Mesenchymal stem cell (in vitro differentiated cells and primary cell): ENCODE data around the gene SLC16A4.

Source experiments
- DNase-seq: peaks from one replicate; pipeline ENCODE4 v3.0.0-alpha.2; 2013
- H2AFZ ChIP-seq: one replicate; pipeline ENCODE4 v1.6.1; 2013; ENCODE audit warnings: low read depth, mild to moderate bottlenecking, control low read depth, inconsistent platforms, low read length, moderate library complexity
- H2AK5ac ChIP-seq: 2 replicates; pipeline ENCODE4 v1.6.1; 2013; ENCODE audit warnings: low read length, moderate library complexity, mild to moderate bottlenecking, inconsistent platforms; ENCODE audit not compliant: severe bottlenecking
- H2BK120ac ChIP-seq: one replicate; pipeline ENCODE4 v1.6.1; 2013; ENCODE audit warnings: low read depth, mild to moderate bottlenecking, inconsistent platforms, low read length, moderate library complexity
- H2BK12ac ChIP-seq, 2 experiments: one replicate each; pipeline ENCODE4 v1.6.1; 2013; ENCODE audit warnings: inconsistent platforms in 2 of 2, low read length in 2 of 2, mild to moderate bottlenecking in 2 of 2, moderate library complexity in 2 of 2, control low read depth in 1 of 2
- H2BK15ac ChIP-seq: one replicate; pipeline ENCODE4 v1.6.1; 2013; ENCODE audit warnings: mild to moderate bottlenecking, low read depth, inconsistent platforms; ENCODE audit not compliant: poor library complexity, severe bottlenecking
- H2BK5ac ChIP-seq: 2 replicates; pipeline ENCODE4 v1.6.1; 2013; ENCODE audit warnings: low read depth, mild to moderate bottlenecking, low read length, control low read depth, inconsistent platforms; ENCODE audit not compliant: poor library complexity, severe bottlenecking
- H3K14ac ChIP-seq, 2 experiments: one replicate each; pipeline ENCODE4 v1.6.1; 2013; ENCODE audit warnings: inconsistent platforms in 2 of 2, low read length in 2 of 2, control low read depth in 1 of 2, mild to moderate bottlenecking in 1 of 2, moderate library complexity in 1 of 2
- H3K18ac ChIP-seq, 2 experiments: one replicate each; pipeline ENCODE4 v1.6.1; 2013; ENCODE audit warnings: inconsistent platforms in 2 of 2, low read length in 2 of 2, control low read depth in 1 of 2, low read depth in 1 of 2, mild to moderate bottlenecking in 1 of 2
- H3K23ac ChIP-seq, 2 experiments: one replicate each; pipeline ENCODE4 v1.6.1; 2013; ENCODE audit warnings: inconsistent platforms in 2 of 2, low read length in 2 of 2, mild to moderate bottlenecking in 2 of 2, moderate library complexity in 2 of 2, control low read depth in 1 of 2
- H3K27ac ChIP-seq: 2 replicates; pipeline ENCODE4 v1.5.1; 2013; ENCODE audit warnings: mild to moderate bottlenecking, moderate library complexity, low read length, control low read depth, inconsistent platforms; ENCODE audit not compliant: poor library complexity, severe bottlenecking
- H3K27me3 ChIP-seq, 2 experiments: 2 replicates each; pipeline versions ENCODE4 v1.6.1 to v1.7.0; 2013; ENCODE audit warnings: low read length in 2 of 2, mild to moderate bottlenecking in 2 of 2, moderate library complexity in 2 of 2, control low read depth in 1 of 2, inconsistent platforms in 1 of 2; ENCODE audit not compliant: control insufficient read depth in 1 of 2, insufficient read depth in 1 of 2
- H3K36me3 ChIP-seq, 2 experiments: 2 replicates each; pipeline versions ENCODE4 v1.6.1 to v1.7.0; 2013; ENCODE audit warnings: low read length in 2 of 2, control low read depth in 1 of 2, inconsistent platforms in 1 of 2, low read depth in 1 of 2, mild to moderate bottlenecking in 1 of 2; ENCODE audit not compliant: insufficient read depth in 2 of 2, control insufficient read depth in 1 of 2
- H3K4ac ChIP-seq, 2 experiments: one replicate each; pipeline ENCODE4 v1.6.1; 2013; ENCODE audit warnings: inconsistent platforms in 2 of 2, low read length in 2 of 2, mild to moderate bottlenecking in 2 of 2, moderate library complexity in 2 of 2, control low read depth in 1 of 2, low read depth in 1 of 2
- H3K4me1 ChIP-seq: 2 replicates; pipeline ENCODE4 v1.6.1; 2013; ENCODE audit warnings: low read depth, low read length, control low read depth; ENCODE audit not compliant: control insufficient read depth, insufficient read depth
- H3K4me2 ChIP-seq: 2 replicates; pipeline ENCODE4 v1.6.1; 2013; ENCODE audit warnings: low read length, mild to moderate bottlenecking, inconsistent platforms; ENCODE audit not compliant: poor library complexity, severe bottlenecking
- H3K4me3 ChIP-seq, 2 experiments: 2 replicates each; pipeline versions ENCODE4 v1.5.1 to v1.7.0; 2013; ENCODE audit warnings: low read length in 2 of 2, mild to moderate bottlenecking in 2 of 2, control low read depth in 1 of 2, low read depth in 1 of 2; ENCODE audit not compliant: insufficient read depth in 1 of 2
- H3K79me1 ChIP-seq: replicated peaks from 2 replicates; pipeline ENCODE4 v1.6.1; 2013; ENCODE audit warnings: mild to moderate bottlenecking, control low read depth, low read length, inconsistent platforms; ENCODE audit not compliant: poor library complexity, severe bottlenecking
- H3K9ac ChIP-seq: 2 replicates; pipeline ENCODE4 v1.7.0; 2013; ENCODE audit warnings: mild to moderate bottlenecking, low read length, moderate library complexity
- H3K9me3 ChIP-seq: 2 replicates; pipeline ENCODE4 v1.7.0; 2013; ENCODE audit warnings: mild to moderate bottlenecking, low read length; ENCODE audit not compliant: control insufficient read depth
- H4K8ac ChIP-seq: one replicate; pipeline ENCODE4 v1.6.1; 2013; ENCODE audit warnings: inconsistent platforms, mild to moderate bottlenecking, low read length, moderate library complexity
- H4K91ac ChIP-seq: one replicate; pipeline ENCODE4 v1.6.1; 2013; ENCODE audit warnings: mild to moderate bottlenecking, low read length, inconsistent platforms
- WGBS: methylation state at CpG from one replicate; pipeline ENCODE4 v1.1.7; 2013; ENCODE audit warnings: mixed read lengths; 5-methylcytosine and 5-hydroxymethylcytosine counted together

Gene SLC16A4

DNA sequence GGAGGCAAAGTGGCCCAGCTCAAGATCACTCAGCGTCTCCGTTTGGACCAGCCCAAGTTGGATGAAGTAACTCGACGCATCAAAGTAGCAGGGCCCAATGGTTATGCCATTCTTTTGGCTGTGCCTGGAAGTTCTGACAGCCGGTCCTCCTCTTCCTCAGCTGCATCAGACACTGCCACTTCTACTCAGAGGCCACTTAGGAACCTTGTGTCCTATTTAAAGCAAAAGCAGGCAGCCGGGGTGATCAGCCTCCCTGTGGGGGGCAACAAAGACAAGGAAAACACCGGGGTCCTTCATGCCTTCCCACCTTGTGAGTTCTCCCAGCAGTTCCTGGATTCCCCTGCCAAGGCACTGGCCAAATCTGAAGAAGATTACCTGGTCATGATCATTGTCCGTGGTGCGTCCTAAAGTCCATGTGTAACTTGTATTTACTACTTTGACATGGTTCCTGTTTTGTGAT, 48.9 kb downstream of the SLC16A4 start:
- Histone ChIP-seq H3K4me1 (peaks cover 21% of the 10 kb centered on the region), H3K27me3 (no peaks in the 10 kb centered on the region), H2BK120ac (no peak overlapping the region), H3K27ac (no peak overlapping the region), H4K8ac (no peak overlapping the region), H3K79me1 (peaks cover 2% of the 10 kb centered on the region), H4K91ac (no peak overlapping the region), H3K14ac (no peak overlapping the region), H2AFZ (no peak overlapping the region), H2AK5ac (no peak overlapping the region), H3K4me2 (peak overlapping the region; percentile 51), H3K4me3 (peak overlapping the region in 1 of 2 experiments; percentile 93), H3K9me3 (no peaks in the 10 kb centered on the region), H2BK12ac (no peak overlapping the region), H2BK5ac (no peak overlapping the region), H2BK15ac (no peak overlapping the region), H3K9ac (peak overlapping the region; percentile 70), H3K36me3 (peaks cover 23 to 63% of the 10 kb centered on the region in 2 experiments), H3K4ac (no peak overlapping the region), H3K18ac (no peak overlapping the region), H3K23ac (peak overlapping the region in 1 of 2 experiments; percentile 56)
- no peak for DNase-seq
- 78% methylated on average over 9 of the region's 9 CpGs for WGBS

DNA sequence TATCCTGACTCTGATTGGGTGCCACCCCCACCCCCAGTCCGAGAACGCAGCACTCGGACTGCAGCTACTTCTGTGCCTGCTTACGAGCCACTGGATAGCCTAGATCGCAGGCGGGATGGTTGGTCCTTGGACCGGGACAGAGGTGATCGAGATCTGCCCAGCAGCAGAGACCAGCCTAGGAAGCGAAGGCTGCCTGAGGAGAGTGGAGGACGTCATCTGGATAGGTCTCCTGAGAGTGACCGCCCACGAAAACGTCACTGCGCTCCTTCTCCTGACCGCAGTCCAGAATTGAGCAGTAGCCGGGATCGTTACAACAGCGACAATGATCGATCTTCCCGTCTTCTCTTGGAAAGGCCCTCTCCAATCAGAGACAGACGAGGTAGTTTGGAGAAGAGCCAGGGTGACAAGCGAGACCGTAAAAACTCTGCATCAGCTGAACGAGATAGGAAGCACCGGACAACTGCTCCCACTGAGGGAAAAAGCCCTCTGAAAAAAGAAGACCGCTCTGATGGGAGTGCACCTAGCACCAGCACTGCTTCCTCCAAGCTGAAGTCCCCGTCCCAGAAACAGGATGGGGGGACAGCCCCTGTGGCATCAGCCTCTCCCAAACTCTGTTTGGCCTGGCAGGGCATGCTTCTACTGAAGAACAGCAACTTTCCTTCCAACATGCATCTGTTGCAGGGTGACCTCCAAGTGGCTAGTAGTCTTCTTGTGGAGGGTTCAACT, 49.5 kb downstream of the SLC16A4 start:
- Histone ChIP-seq H2BK120ac (no peak overlapping the region), H3K18ac (no peak overlapping the region), H3K4me3 (peak overlapping the region in 1 of 2 experiments; percentile 93), H3K23ac (peak overlapping the region in 1 of 2 experiments; percentile 56), H3K9me3 (no peaks in the 10 kb centered on the region), H2BK12ac (no peak overlapping the region), H4K8ac (no peak overlapping the region), H4K91ac (no peak overlapping the region), H3K27ac (no peak overlapping the region), H2AFZ (no peak overlapping the region), H3K4me2 (no peak overlapping the region), H3K9ac (no peak overlapping the region), H2BK15ac (no peak overlapping the region), H2AK5ac (no peak overlapping the region), H3K79me1 (peaks cover 2% of the 10 kb centered on the region), H3K27me3 (no peaks in the 10 kb centered on the region), H2BK5ac (no peak overlapping the region), H3K14ac (no peak overlapping the region), H3K4me1 (peaks cover 21% of the 10 kb centered on the region), H3K4ac (no peak overlapping the region), H3K36me3 (peaks cover 19 to 57% of the 10 kb centered on the region in 2 experiments)
- no peak for DNase-seq
- 92% methylated on average over 27 of the region's 27 CpGs for WGBS

DNA sequence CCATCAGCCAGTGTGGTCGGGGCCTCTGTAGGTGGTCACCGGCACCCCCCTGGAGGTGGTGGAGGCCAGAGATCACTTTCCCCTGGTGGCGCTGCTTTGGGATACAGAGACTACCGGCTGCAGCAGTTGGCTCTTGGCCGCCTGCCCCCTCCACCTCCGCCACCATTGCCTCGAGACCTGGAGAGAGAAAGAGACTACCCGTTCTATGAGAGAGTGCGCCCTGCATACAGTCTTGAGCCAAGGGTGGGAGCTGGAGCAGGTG, 50.7 kb downstream of the SLC16A4 start:
- Histone ChIP-seq H2BK15ac (no peak overlapping the region), H4K8ac (no peak overlapping the region), H3K23ac (peak overlapping the region in 1 of 2 experiments; percentile 46), H3K27ac (peak overlapping the region; percentile 85), H3K27me3 (no peaks in the 10 kb centered on the region), H2BK5ac (peak overlapping the region; percentile 48), H2AK5ac (no peak overlapping the region), H3K9me3 (no peaks in the 10 kb centered on the region), H3K79me1 (peaks cover 5% of the 10 kb centered on the region), H2AFZ (no peak overlapping the region), H3K4me2 (peak overlapping the region; percentile 86), H3K9ac (peak overlapping the region; percentile 98), H3K4ac (no peak overlapping the region), H2BK12ac (peak overlapping the region in 1 of 2 experiments; percentile 16), H3K36me3 (peaks cover 19 to 46% of the 10 kb centered on the region in 2 experiments), H4K91ac (no peak overlapping the region), H2BK120ac (no peak overlapping the region), H3K4me1 (peaks cover 21% of the 10 kb centered on the region), H3K14ac (peak overlapping the region in 1 of 2 experiments; percentile 39), H3K18ac (no peak overlapping the region), H3K4me3 (peak overlapping the region; percentile 79 to 93)
- DNase-seq: no peak
- 16% methylated on average over 7 of the region's 9 CpGs for WGBS

DNA sequence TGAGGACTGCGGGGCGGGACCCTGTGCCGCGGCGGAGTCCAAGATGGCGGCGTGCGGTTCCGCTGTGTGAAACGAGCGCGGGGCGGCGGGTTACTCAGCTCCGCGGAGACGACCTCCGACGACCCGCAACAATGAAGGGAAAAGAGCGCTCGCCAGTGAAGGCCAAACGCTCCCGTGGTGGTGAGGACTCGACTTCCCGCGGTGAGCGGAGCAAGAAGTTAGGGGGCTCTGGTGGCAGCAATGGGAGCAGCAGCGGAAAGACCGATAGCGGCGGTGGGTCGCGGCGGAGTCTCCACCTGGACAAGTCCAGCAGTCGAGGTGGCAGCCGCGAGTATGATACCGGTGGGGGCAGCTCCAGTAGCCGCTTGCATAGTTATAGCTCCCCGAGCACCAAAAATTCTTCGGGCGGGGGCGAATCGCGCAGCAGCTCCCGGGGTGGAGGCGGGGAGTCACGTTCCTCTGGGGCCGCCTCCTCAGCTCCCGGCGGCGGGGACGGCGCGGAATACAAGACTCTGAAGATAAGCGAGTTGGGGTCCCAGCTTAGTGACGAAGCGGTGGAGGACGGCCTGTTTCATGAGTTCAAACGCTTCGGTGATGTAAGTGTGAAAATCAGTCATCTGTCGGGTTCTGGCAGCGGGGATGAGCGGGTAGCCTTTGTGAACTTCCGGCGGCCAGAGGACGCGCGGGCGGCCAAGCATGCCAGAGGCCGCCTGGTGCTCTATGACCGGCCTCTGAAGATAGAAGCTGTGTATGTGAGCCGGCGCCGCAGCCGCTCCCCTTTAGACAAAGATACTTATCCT, 51.2 kb downstream of the SLC16A4 start:
- H2AFZ ChIP-seq: peak overlapping the region; percentile 86
- H3K4me2 ChIP-seq: peak overlapping the region; percentile 86
- no peaks in the 10 kb centered on the region for H3K9me3 ChIP-seq
- H3K79me1 ChIP-seq: peaks cover 8% of the 10 kb centered on the region
- H3K14ac ChIP-seq: peak overlapping the region in 1 of 2 experiments; percentile 44
- H2BK12ac ChIP-seq: peak overlapping the region in 1 of 2 experiments; percentile 17
- H3K4me3 ChIP-seq: peak overlapping the region; percentile 79 to 93
- peak overlapping the region; percentile 29 for H4K8ac ChIP-seq
- H3K4me1 ChIP-seq: peaks cover 21% of the 10 kb centered on the region
- peak overlapping the region; percentile 85 for H3K27ac ChIP-seq
- H3K9ac ChIP-seq: peak overlapping the region; percentile 98
- peaks cover 19 to 42% of the 10 kb centered on the region in 2 experiments for H3K36me3 ChIP-seq
- no peak overlapping the region for H2AK5ac ChIP-seq
- WGBS: under 1% methylated on average over 77 of the region's 77 CpGs
- H2BK5ac ChIP-seq: peak overlapping the region; percentile 48
- H3K4ac ChIP-seq: peak overlapping the region; percentile 71 to 97
- H3K18ac ChIP-seq: peak overlapping the region; percentile 85 to 92
- peak overlapping the region; percentile 83 for H2BK15ac ChIP-seq
- peak; percentile 73 for DNase-seq
- no peak overlapping the region for H2BK120ac ChIP-seq
- no peak overlapping the region for H3K23ac ChIP-seq
- no peaks in the 10 kb centered on the region for H3K27me3 ChIP-seq
- peak overlapping the region; percentile 5 for H4K91ac ChIP-seq
